KOPT-K1 (cell line): ENCODE data around the gene IGSF21.

Source experiments
- H3K27ac ChIP-seq: fragments of 200-600 bp; sonication (generic); 2 replicates; pipeline ENCODE4 v1.5.1; 2016; ENCODE audit warnings: antibody characterized with exemption, mild to moderate bottlenecking, low read depth, low read length; ENCODE audit not compliant: poor library complexity, severe bottlenecking
- H3K36me3 ChIP-seq: fragments of 200-600 bp; sonication (generic); 2 replicates; pipeline ENCODE4 v1.5.1; 2017; ENCODE audit warnings: antibody characterized with exemption, mild to moderate bottlenecking, low read length, moderate library complexity; ENCODE audit not compliant: insufficient read depth
- H3K9me3 ChIP-seq: fragments of 200-600 bp; sonication (generic); 2 replicates; pipeline ENCODE4 v1.5.1; 2017; ENCODE audit warnings: antibody characterized with exemption, low read length, mild to moderate bottlenecking; ENCODE audit not compliant: insufficient read depth, poor library complexity, severe bottlenecking

IGSF21 gene

DNA sequence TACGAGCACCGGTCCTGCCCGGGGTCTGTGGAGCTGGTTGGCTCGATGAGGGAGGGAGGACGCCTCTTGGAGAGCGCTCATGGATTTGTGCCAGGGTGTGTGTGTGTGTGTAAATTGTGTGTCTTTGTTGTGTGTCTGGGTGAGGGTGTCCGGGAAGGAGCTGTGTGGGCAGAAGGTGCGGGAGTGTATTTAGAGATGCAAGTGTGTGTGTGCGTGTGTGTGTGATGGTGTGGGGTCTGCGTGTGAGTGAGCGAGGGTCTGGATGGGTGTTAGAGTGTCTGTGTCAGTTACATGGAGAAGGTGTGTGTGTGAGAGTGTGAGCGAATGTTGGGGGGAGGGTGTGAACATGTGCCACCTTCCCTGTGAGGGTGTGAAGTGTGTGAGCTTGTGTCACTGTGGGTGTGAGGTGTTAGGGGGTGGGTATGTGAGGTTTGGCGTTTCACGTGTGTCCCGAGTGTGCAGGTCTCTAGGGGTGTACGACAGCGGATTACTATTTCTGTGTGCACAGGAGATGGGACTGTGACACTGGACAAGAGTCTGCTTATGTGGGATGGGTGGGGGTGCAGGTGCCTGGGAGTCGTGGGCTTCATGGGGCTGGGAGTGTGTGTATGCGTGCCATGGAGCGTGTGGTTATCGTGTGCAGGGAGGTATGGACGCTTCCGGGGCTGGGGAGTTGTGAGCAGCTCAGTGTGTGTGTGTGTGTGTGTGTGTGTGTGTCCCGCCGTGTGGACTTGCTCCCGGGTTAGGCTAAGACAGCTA, 880 bp downstream of the IGSF21 start:
- H3K9me3 ChIP-seq: no peaks in the 10 kb centered on the region
- no peaks in the 10 kb centered on the region for H3K36me3 ChIP-seq
- H3K27ac ChIP-seq: no peak overlapping the region

DNA sequence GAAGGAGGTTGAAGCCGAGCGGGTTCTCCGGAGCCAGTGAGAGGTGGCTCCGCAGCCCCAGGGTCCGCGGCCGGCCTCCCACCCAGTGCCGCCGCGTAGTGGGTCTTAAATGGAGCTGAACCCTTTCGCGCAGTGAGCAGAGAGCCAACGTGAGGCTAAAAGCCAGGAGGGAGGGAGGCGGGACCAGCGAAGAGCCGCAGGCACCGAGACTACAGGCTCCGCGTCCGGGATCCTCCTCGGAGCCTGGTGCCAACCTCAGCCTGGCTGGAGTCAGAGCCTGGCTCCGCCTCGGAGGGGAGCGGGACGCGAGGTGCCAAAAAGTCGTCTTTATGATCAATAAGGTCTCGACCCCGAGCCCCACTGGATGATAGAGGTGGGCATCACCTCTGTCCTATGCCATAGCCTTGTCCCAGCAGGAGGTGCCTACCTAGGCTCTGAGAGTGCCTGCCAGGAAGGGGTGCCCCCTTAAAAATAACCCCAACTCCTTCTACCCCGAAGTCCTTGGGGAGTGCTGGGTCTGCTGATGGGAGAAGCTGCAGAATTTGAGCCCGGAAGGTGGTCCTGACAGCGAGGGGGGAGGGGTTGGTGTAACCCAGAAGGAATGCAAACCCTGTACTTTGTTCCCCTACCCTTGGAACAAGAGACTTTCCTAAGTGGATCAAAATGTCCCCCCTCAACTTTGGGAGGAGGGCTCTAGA, 1.6 kb downstream of the IGSF21 start:
- Histone ChIP-seq H3K36me3 (no peaks in the 10 kb centered on the region), H3K27ac (no peak overlapping the region), H3K9me3 (no peaks in the 10 kb centered on the region)

- Histone ChIP-seq H3K36me3 (no peaks in the 10 kb centered on the region), H3K27ac (no peak overlapping the region), H3K9me3 (no peaks in the 10 kb centered on the region)
Observed at GRCh38 chr1:18109756-18110597, 2.4 kb downstream of the IGSF21 start.

GRCh38 chr1:18110598-18110939, 3.0 kb downstream of the IGSF21 start:
- no peaks in the 10 kb centered on the region for H3K9me3 ChIP-seq
- no peak overlapping the region for H3K27ac ChIP-seq
- no peaks in the 10 kb centered on the region for H3K36me3 ChIP-seq

- Histone ChIP-seq H3K27ac (no peak overlapping the region), H3K9me3 (no peaks in the 10 kb centered on the region), H3K36me3 (no peaks in the 10 kb centered on the region)
Observed at GRCh38 chr1:18110968-18111367, 3.4 kb downstream of the IGSF21 start.

DNA sequence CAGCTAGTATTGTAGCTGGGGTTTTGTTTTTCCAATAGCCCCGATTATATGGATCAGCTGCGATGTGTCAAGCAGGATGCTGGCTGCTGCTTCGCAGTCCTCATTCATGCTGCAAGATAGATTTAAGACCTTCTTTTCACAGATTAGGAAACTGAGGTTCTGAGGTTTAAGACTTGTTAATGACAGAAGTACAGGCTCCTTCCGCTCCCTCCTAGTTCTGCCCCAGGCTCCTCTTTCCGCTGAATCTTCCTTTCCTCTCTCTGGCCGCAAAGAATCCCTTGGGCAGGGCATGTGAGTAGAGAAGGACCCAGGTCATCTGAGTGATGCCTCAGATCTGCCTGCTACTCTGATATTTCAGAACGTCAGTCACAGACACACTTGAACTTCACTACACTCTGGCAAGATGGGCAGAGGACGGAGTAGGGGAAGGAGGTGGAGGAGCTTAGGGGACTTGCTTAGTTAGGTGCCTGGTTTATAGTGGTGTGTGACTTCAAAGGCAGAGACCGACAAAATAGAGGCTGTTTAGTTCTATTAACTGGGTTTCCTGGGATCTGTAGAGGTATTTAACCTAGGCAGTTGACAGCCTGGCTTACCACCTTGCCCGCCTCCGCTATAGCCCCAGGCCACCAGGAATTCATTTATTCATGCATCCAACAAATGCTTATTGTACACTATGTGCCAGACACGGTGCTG, 4.2 kb downstream of the IGSF21 start:
- Histone ChIP-seq H3K36me3 (no peaks in the 10 kb centered on the region), H3K9me3 (no peaks in the 10 kb centered on the region), H3K27ac (no peak overlapping the region)

GRCh38 chr1:18112611-18113010, 5.0 kb downstream of the IGSF21 start:
- Histone ChIP-seq H3K27ac (no peak overlapping the region), H3K36me3 (no peaks in the 10 kb centered on the region), H3K9me3 (no peaks in the 10 kb centered on the region)

GRCh38 chr1:18114726-18115410, 7.3 kb downstream of the IGSF21 start:
- Histone ChIP-seq H3K9me3 (no peaks in the 10 kb centered on the region), H3K27ac (no peak overlapping the region), H3K36me3 (no peaks in the 10 kb centered on the region)

- H3K27ac ChIP-seq: no peak overlapping the region
- no peaks in the 10 kb centered on the region for H3K9me3 ChIP-seq
- H3K36me3 ChIP-seq: no peaks in the 10 kb centered on the region
Observed at GRCh38 chr1:18116777-18117176, 9.2 kb downstream of the IGSF21 start.

DNA sequence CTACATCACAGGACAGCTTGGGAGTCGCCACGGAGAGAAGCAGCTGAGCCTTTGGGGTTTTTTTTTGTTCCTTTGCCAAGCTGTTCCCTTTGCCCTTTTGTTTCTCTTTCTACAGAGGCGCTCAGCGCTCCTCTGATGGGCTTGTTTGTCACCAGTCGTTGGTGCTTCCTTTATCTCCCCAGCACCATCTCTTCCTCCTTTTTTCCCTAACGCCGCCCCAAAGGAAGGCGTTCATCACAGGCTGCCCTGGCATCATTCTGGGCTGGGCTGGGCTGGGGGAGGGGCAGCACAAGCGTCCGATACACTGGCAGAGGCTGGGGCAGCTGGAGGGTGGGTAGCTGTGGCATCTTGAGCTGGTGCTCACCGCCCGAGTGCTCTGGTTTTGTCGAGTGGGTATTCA, 10.5 kb downstream of the IGSF21 start:
- Histone ChIP-seq H3K9me3 (no peaks in the 10 kb centered on the region), H3K27ac (no peak overlapping the region), H3K36me3 (no peaks in the 10 kb centered on the region)

GRCh38 chr1:18118491-18118890, 10.9 kb downstream of the IGSF21 start:
- no peaks in the 10 kb centered on the region for H3K36me3 ChIP-seq
- no peak overlapping the region for H3K27ac ChIP-seq
- H3K9me3 ChIP-seq: no peaks in the 10 kb centered on the region

DNA sequence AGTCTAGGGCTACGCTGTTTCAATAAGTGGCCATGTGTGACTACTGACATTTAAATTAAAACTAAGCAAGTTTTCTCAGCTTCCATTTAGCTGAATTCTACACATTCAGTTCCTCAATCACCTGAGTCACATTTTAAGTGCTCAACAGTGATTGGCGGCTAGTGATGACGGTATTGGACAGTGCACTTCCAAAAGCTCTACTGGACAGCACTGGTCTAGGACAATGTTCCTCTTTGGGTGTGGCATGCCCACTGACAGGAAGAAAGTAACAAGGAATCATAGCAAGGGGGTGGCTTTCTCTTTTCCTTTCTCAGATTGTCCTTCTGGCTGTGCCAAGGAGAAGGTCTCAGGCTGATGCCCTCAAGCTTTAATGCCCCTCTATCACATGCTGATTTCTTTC, 11.7 kb downstream of the IGSF21 start:
- H3K36me3 ChIP-seq: no peaks in the 10 kb centered on the region
- no peaks in the 10 kb centered on the region for H3K9me3 ChIP-seq
- no peak overlapping the region for H3K27ac ChIP-seq

- no peaks in the 10 kb centered on the region for H3K36me3 ChIP-seq
- no peaks in the 10 kb centered on the region for H3K9me3 ChIP-seq
- no peak overlapping the region for H3K27ac ChIP-seq
Observed at GRCh38 chr1:18119771-18120377, 12.3 kb downstream of the IGSF21 start.

DNA sequence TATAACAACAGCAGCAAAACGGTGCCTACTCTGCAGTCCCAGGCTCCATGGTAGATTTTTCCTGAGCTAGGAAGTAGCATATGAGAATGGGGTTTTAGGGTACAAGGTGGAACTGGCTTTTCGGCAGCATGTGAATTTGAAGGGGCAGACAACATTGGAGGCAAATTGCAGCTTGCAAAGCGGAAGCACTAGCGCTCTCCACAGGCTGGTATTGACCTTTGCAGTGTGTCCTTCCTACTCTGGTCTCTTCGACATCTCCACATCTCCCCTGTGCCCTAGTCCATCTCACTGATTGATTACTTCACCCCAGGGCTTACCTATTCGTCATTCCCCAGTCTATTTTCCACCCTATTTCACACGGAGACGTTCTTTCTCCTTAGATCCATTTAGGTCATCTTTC, 13.0 kb downstream of the IGSF21 start:
- Histone ChIP-seq H3K9me3 (no peaks in the 10 kb centered on the region), H3K36me3 (no peaks in the 10 kb centered on the region), H3K27ac (no peak overlapping the region)
